IgD-negative memory B cell (primary cell): ENCODE measurements around the gene FLYWCH1. TPM values are rescaled to one million over a fixed set of nuclear protein-coding genes. Genes with fewer than 3 reads are reported as not detected.
A peak's percentile ranks its signal among the peaks of the same experiment; 100 is the strongest.

ENCODE experiments used
- H3K27ac Mint-ChIP-seq, 3 donors: one replicate each; pipeline ENCODE4 v1.8.0; 2020 to 2022; ENCODE audit warnings: mild to moderate bottlenecking in 3 of 3, mixed read lengths in 3 of 3, moderate library complexity in 1 of 3
- H3K27me3 Mint-ChIP-seq: one replicate; pipeline ENCODE4 v1.8.0; 2021; ENCODE audit warnings: mixed read lengths
- H3K36me3 Mint-ChIP-seq: one replicate; pipeline ENCODE4 v1.8.0; 2020; ENCODE audit warnings: mild to moderate bottlenecking, mixed read lengths
- H3K4me1 Mint-ChIP-seq, 3 donors: one replicate each; pipeline ENCODE4 v1.8.0; 2020 to 2022; ENCODE audit warnings: mixed read lengths in 3 of 3, mild to moderate bottlenecking in 1 of 3
- H3K4me3 Mint-ChIP-seq, 4 donors: one replicate each; pipeline ENCODE4 v1.8.0; 2020 to 2022; ENCODE audit warnings: mild to moderate bottlenecking in 4 of 4, mixed read lengths in 4 of 4, moderate library complexity in 3 of 4
- H3K9me3 Mint-ChIP-seq, 3 donors: one replicate each; pipeline ENCODE4 v1.8.0; 2020 to 2021; ENCODE audit warnings: mixed read lengths in 3 of 3, mild to moderate bottlenecking in 1 of 3
- polyA plus RNA-seq: library from polyadenylated mRNA; unstranded; fragments of 300-500 nt; fragmentation: Illumina TruSeq; gene quantifications from one replicate; pipeline ENCODE4 v1.2.3, GENCODE V29; 2021

Gene FLYWCH1
- polyA plus RNA-seq, 1 donor from 2014 or later, result 14.8 TPM

- peak overlapping the region; percentile 57 to 67 (median 64) for H3K27ac Mint-ChIP-seq
- H3K27me3 Mint-ChIP-seq, result no peaks in the 10 kb centered on the region
- peak overlapping the region; percentile 81 to 93 (median 86) for H3K4me3 Mint-ChIP-seq
- peaks cover 1 to 12% (median 9%) of the 10 kb centered on the region in 3 donors for H3K4me1 Mint-ChIP-seq
- H3K9me3 Mint-ChIP-seq, result peaks cover 0 to 3% (median 2%) of the 10 kb centered on the region in 3 donors
- no peaks in the 10 kb centered on the region for H3K36me3 Mint-ChIP-seq
These were observed 28.2 kb upstream of the FLYWCH1 start for GRCh38 chr16:2883458-2883908.

GRCh38 chr16:2884041-2884451, 27.7 kb upstream of the FLYWCH1 start:
- Mint-ChIP-seq H3K4me3 (peak overlapping the region; percentile 81 to 93 (median 86)), H3K9me3 (peaks cover 0 to 3% (median 2%) of the 10 kb centered on the region in 3 donors), H3K27me3 (no peaks in the 10 kb centered on the region), H3K36me3 (no peaks in the 10 kb centered on the region), H3K4me1 (peaks cover 1 to 13% (median 12%) of the 10 kb centered on the region in 3 donors), H3K27ac (peak overlapping the region in 2 of 3 donors; percentile 57 to 59)

- H3K4me3 Mint-ChIP-seq, result no peak overlapping the region
- no peaks in the 10 kb centered on the region for H3K9me3 Mint-ChIP-seq
- H3K27ac Mint-ChIP-seq, result no peak overlapping the region
- peaks cover 6% of the 10 kb centered on the region in 3 donors for H3K4me1 Mint-ChIP-seq
- no peaks in the 10 kb centered on the region for H3K36me3 Mint-ChIP-seq
- H3K27me3 Mint-ChIP-seq, result no peaks in the 10 kb centered on the region
These were observed 17.5 kb upstream of the FLYWCH1 start for GRCh38 chr16:2894231-2894630.

- no peak overlapping the region for H3K4me3 Mint-ChIP-seq
- H3K36me3 Mint-ChIP-seq, result no peaks in the 10 kb centered on the region
- H3K9me3 Mint-ChIP-seq, result no peaks in the 10 kb centered on the region
- H3K27ac Mint-ChIP-seq, result no peak overlapping the region
- no peaks in the 10 kb centered on the region for H3K27me3 Mint-ChIP-seq
- H3K4me1 Mint-ChIP-seq, result peaks cover 6% of the 10 kb centered on the region in 3 donors
These were observed 15.9 kb upstream of the FLYWCH1 start for GRCh38 chr16:2895813-2896212.

GRCh38 chr16:2896480-2897010, 15.2 kb upstream of the FLYWCH1 start:
- Mint-ChIP-seq H3K9me3 (no peaks in the 10 kb centered on the region), H3K27me3 (no peaks in the 10 kb centered on the region), H3K36me3 (no peaks in the 10 kb centered on the region), H3K27ac (peak overlapping the region in 2 of 3 donors; percentile 78 to 91), H3K4me3 (peak overlapping the region in 1 of 4 donors; percentile 79), H3K4me1 (peaks cover 6% of the 10 kb centered on the region in 3 donors)

GRCh38 chr16:2897110-2897509, 14.6 kb upstream of the FLYWCH1 start:
- H3K36me3 Mint-ChIP-seq, result no peaks in the 10 kb centered on the region
- H3K4me3 Mint-ChIP-seq, result peak overlapping the region in 3 of 4 donors; percentile 75 to 79 (median 79)
- no peaks in the 10 kb centered on the region for H3K9me3 Mint-ChIP-seq
- H3K27ac Mint-ChIP-seq, result peak overlapping the region in 2 of 3 donors; percentile 78 to 91
- peaks cover 6% of the 10 kb centered on the region in 3 donors for H3K4me1 Mint-ChIP-seq
- no peaks in the 10 kb centered on the region for H3K27me3 Mint-ChIP-seq

GRCh38 chr16:2898831-2899563, 12.7 kb upstream of the FLYWCH1 start:
- Mint-ChIP-seq H3K27ac (no peak overlapping the region), H3K27me3 (no peaks in the 10 kb centered on the region), H3K4me1 (peaks cover 6 to 10% (median 9%) of the 10 kb centered on the region in 3 donors), H3K36me3 (no peaks in the 10 kb centered on the region), H3K9me3 (no peaks in the 10 kb centered on the region), H3K4me3 (no peak overlapping the region)

GRCh38 chr16:2899564-2900072, 12.1 kb upstream of the FLYWCH1 start:
- Mint-ChIP-seq H3K27me3 (no peaks in the 10 kb centered on the region), H3K27ac (no peak overlapping the region), H3K4me3 (no peak overlapping the region), H3K9me3 (no peaks in the 10 kb centered on the region), H3K4me1 (peaks cover 6 to 12% (median 11%) of the 10 kb centered on the region in 3 donors), H3K36me3 (no peaks in the 10 kb centered on the region)

GRCh38 chr16:2900526-2901075, 11.1 kb upstream of the FLYWCH1 start:
- peaks cover 6 to 12% (median 11%) of the 10 kb centered on the region in 3 donors for H3K4me1 Mint-ChIP-seq
- H3K27me3 Mint-ChIP-seq, result no peaks in the 10 kb centered on the region
- H3K27ac Mint-ChIP-seq, result no peak overlapping the region
- H3K36me3 Mint-ChIP-seq, result no peaks in the 10 kb centered on the region
- H3K4me3 Mint-ChIP-seq, result peak overlapping the region in 1 of 4 donors; percentile 52
- no peaks in the 10 kb centered on the region for H3K9me3 Mint-ChIP-seq

GRCh38 chr16:2902337-2903130, 9.2 kb upstream of the FLYWCH1 start:
- Mint-ChIP-seq H3K27ac (no peak overlapping the region), H3K36me3 (no peaks in the 10 kb centered on the region), H3K9me3 (no peaks in the 10 kb centered on the region), H3K4me3 (peak overlapping the region in 1 of 4 donors; percentile 97), H3K4me1 (peaks cover 10 to 17% (median 17%) of the 10 kb centered on the region in 3 donors), H3K27me3 (no peaks in the 10 kb centered on the region)

- peaks cover 10 to 19% (median 18%) of the 10 kb centered on the region in 3 donors for H3K4me1 Mint-ChIP-seq
- no peaks in the 10 kb centered on the region for H3K27me3 Mint-ChIP-seq
These were observed 7.4 kb upstream of the FLYWCH1 start for GRCh38 chr16:2904100-2904921.

GRCh38 chr16:2904922-2905240, 6.8 kb upstream of the FLYWCH1 start:
- no peaks in the 10 kb centered on the region for H3K9me3 Mint-ChIP-seq
- peak overlapping the region in 2 of 3 donors; percentile 23 to 94 for H3K27ac Mint-ChIP-seq
- peaks cover 10 to 19% (median 18%) of the 10 kb centered on the region in 3 donors for H3K4me1 Mint-ChIP-seq
- H3K36me3 Mint-ChIP-seq, result no peaks in the 10 kb centered on the region
- no peaks in the 10 kb centered on the region for H3K27me3 Mint-ChIP-seq
- peak overlapping the region; percentile 89 to 98 (median 97) for H3K4me3 Mint-ChIP-seq

More at GRCh38 chr16:2904100-2904921, 7.4 kb upstream of the FLYWCH1 start:
- H3K27ac Mint-ChIP-seq, result peak overlapping the region; percentile 23 to 94 (median 73)
- peak overlapping the region; percentile 89 to 98 (median 97) for H3K4me3 Mint-ChIP-seq
- no peaks in the 10 kb centered on the region for H3K36me3 Mint-ChIP-seq
- H3K9me3 Mint-ChIP-seq, result no peaks in the 10 kb centered on the region

GRCh38 chr16:2905241-2905987, 6.3 kb upstream of the FLYWCH1 start:
- no peaks in the 10 kb centered on the region for H3K36me3 Mint-ChIP-seq
- H3K27me3 Mint-ChIP-seq, result no peaks in the 10 kb centered on the region
- H3K9me3 Mint-ChIP-seq, result no peaks in the 10 kb centered on the region
- H3K4me3 Mint-ChIP-seq, result peak overlapping the region; percentile 89 to 98 (median 97)
- peaks cover 12 to 20% (median 18%) of the 10 kb centered on the region in 3 donors for H3K4me1 Mint-ChIP-seq
- peak overlapping the region; percentile 23 to 71 (median 53) for H3K27ac Mint-ChIP-seq
